ENCODE data around the gene TRPC1.

GRCh38 chr3:142726017-142726416, 2.2 kb downstream of the TRPC1 start:
- TF ChIP-seq CTCF (IDR thresholded peaks at IDR 0.05; ENCODE audit: low read depth, low read length) (no peak), EZH2phosphoT487 (IDR thresholded peaks at IDR 0.05; ENCODE audit: low read depth) (no peak)
